Activated naive CD4-positive, alpha-beta T cell treated with anti-CD3 and anti-CD28 coated beads, Interleukin-2, amount 10 ng/mL, durations not matched to agents 7 days and 5 days (primary cell): ENCODE results near the gene SLC13A2.

Experiments used
- CTCF ChIA-PET: fragments of 350-600 bp; sonication (Branson Sonifier 250); formaldehyde crosslinking; loops from one replicate; lab custom pipeline; 2021; ENCODE audit warnings: antibody characterized with exemption; lab: Charles Lee
- DNase-seq: peaks from one replicate; pipeline ENCODE4 v3.0.0-alpha.2; 2020
- H3K27ac Mint-ChIP-seq: one replicate; pipeline ENCODE4 v1.8.0; 2021; ENCODE audit warnings: mild to moderate bottlenecking, moderate library complexity, mixed read lengths
- H3K27me3 Mint-ChIP-seq: one replicate; pipeline ENCODE4 v1.8.0; 2021; ENCODE audit warnings: mild to moderate bottlenecking, mixed read lengths
- H3K36me3 Mint-ChIP-seq: one replicate; pipeline ENCODE4 v1.8.0; 2021; ENCODE audit warnings: mixed read lengths
- H3K4me1 Mint-ChIP-seq: one replicate; pipeline ENCODE4 v1.8.0; 2021; ENCODE audit warnings: mixed read lengths
- H3K4me3 Mint-ChIP-seq: one replicate; pipeline ENCODE4 v1.8.0; 2021; ENCODE audit warnings: mild to moderate bottlenecking, moderate library complexity, mixed read lengths
- H3K9me3 Mint-ChIP-seq: one replicate; pipeline ENCODE4 v1.8.0; 2021; ENCODE audit warnings: mixed read lengths

The SLC13A2 gene

GRCh38 chr17:28536532-28537218 is 63.2 kb downstream of the SLC13A2 start:
- H3K4me1 Mint-ChIP-seq, result no peaks in the 10 kb centered on the region
- no peak overlapping the region for H3K27ac Mint-ChIP-seq
- CTCF ChIA-PET, result interaction anchor here (1.2 to 3.1 kb wide), 2 partner anchors 11 to 42 kb away, joined by 3 to 12 read pairs; no protein-coding TSS in a partner anchor
- H3K4me3 Mint-ChIP-seq, result no peak overlapping the region
- no peak for DNase-seq
- no peaks in the 10 kb centered on the region for H3K9me3 Mint-ChIP-seq
- H3K27me3 Mint-ChIP-seq, result peaks cover 6% of the 10 kb centered on the region
- H3K36me3 Mint-ChIP-seq, result no peaks in the 10 kb centered on the region

- no peaks in the 10 kb centered on the region for H3K36me3 Mint-ChIP-seq
- no peaks in the 10 kb centered on the region for H3K9me3 Mint-ChIP-seq
- no peaks in the 10 kb centered on the region for H3K4me1 Mint-ChIP-seq
- H3K27me3 Mint-ChIP-seq, result peaks cover 3% of the 10 kb centered on the region
- no peak overlapping the region for H3K4me3 Mint-ChIP-seq
- CTCF ChIA-PET, result interaction anchor here (1.1 to 3.1 kb wide), 3 partner anchors 10 to 271 kb away, joined by 3 to 12 read pairs (median 3); no protein-coding TSS in a partner anchor
- H3K27ac Mint-ChIP-seq, result no peak overlapping the region
- no peak for DNase-seq
Observed at GRCh38 chr17:28537219-28537610, 63.8 kb downstream of the SLC13A2 start.

- peaks cover 3% of the 10 kb centered on the region for H3K27me3 Mint-ChIP-seq
- DNase-seq, result no peak
- H3K9me3 Mint-ChIP-seq, result no peaks in the 10 kb centered on the region
- CTCF ChIA-PET, result interaction anchor here (0.8 to 1.1 kb wide), 2 partner anchors 122 to 270 kb away, joined by 3 to 5 read pairs; no protein-coding TSS in a partner anchor
- no peaks in the 10 kb centered on the region for H3K36me3 Mint-ChIP-seq
- no peak overlapping the region for H3K27ac Mint-ChIP-seq
- no peak overlapping the region for H3K4me3 Mint-ChIP-seq
- no peaks in the 10 kb centered on the region for H3K4me1 Mint-ChIP-seq
Observed at GRCh38 chr17:28538296-28538895, 65.0 kb downstream of the SLC13A2 start.

DNA sequence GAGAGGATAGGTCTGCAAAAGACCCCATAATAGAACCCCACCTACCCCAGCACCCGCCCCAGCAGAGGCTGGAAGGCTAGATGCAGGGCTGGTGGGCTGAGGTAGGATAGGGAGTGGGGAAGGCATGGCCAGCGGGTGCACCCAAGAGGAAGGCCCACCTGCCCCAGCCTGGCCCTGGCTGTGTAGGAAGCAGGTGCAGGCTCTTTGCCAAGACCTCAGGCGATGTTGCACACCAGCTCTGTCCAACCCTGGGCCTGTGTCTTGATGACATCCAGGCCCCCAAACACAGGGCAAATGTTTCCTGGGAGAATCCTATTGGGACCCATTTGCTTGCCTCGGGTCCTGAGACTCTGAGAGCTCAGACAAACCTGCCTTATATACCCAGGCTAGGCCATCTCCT is 66.8 kb downstream of the SLC13A2 start:
- CTCF ChIA-PET, result interaction anchor here (0.6 to 2.0 kb wide), 12 partner anchors 9 to 411 kb away, joined by 3 to 5 read pairs (median 3); no protein-coding TSS in a partner anchor
- Mint-ChIP-seq H3K4me1 (no peaks in the 10 kb centered on the region), H3K27me3 (peaks cover 3% of the 10 kb centered on the region), H3K4me3 (no peak overlapping the region), H3K9me3 (no peaks in the 10 kb centered on the region), H3K36me3 (no peaks in the 10 kb centered on the region), H3K27ac (no peak overlapping the region)
- no peak for DNase-seq

- Mint-ChIP-seq H3K4me3 (no peak overlapping the region), H3K27me3 (no peaks in the 10 kb centered on the region), H3K27ac (no peak overlapping the region), H3K36me3 (peaks cover 2% of the 10 kb centered on the region), H3K9me3 (no peaks in the 10 kb centered on the region), H3K4me1 (no peaks in the 10 kb centered on the region)
- CTCF ChIA-PET, result interaction anchor here (0.9 to 2.0 kb wide), 6 partner anchors 8 to 58 kb away, joined by 3 to 5 read pairs (median 4); no protein-coding TSS in a partner anchor
- DNase-seq, result no peak
Observed at GRCh38 chr17:28541439-28541838, 68.0 kb downstream of the SLC13A2 start.

DNA sequence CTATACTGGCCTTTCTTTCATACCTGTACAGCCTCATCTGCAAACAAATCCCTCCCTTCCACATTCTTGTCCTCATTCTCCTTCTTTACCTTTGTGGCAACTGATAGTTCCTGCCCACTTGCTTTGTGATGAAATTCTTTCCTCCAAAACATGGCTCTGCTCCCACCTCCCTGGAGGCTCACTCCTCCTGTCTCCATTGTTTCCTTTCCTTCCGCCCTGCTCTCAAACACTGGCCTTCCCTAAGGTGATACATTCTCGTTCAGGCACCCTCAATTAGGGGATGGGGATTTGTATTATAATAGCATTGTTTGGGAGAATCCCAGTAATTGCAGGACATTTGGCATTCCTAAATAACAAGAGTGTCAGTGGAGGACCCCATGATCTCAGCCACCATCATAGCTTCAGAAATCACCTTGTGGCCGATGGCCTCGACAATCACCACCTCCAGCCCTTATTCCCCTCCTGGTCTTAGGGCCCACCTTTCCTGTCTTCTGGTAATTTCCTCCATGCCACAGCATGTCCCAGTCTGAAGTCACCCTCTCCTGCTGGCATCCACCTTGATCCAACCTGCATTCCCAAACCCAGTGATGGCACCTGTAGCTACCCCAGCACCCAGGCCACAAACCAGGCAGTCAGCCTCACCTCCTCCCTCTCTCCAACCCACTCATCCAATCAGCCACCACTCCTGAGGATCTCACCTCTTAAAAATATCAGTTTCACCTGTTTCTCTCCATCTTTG is 71.1 kb downstream of the SLC13A2 start:
- Mint-ChIP-seq H3K9me3 (no peaks in the 10 kb centered on the region), H3K27me3 (no peaks in the 10 kb centered on the region), H3K27ac (no peak overlapping the region), H3K4me3 (no peak overlapping the region), H3K4me1 (peaks cover 22% of the 10 kb centered on the region), H3K36me3 (peaks cover 5% of the 10 kb centered on the region)
- no peak for DNase-seq
- CTCF ChIA-PET, result interaction anchor here (1.0 kb wide), 1 partner anchor 9 kb away, joined by 4 read pairs; no protein-coding TSS in a partner anchor

GRCh38 chr17:28545141-28545503 is 71.7 kb downstream of the SLC13A2 start:
- CTCF ChIA-PET, result interaction anchor here (1.0 kb wide), 1 partner anchor 10 kb away, joined by 4 read pairs; no protein-coding TSS in a partner anchor
- Mint-ChIP-seq H3K27me3 (no peaks in the 10 kb centered on the region), H3K4me3 (no peak overlapping the region), H3K4me1 (peaks cover 27% of the 10 kb centered on the region), H3K27ac (no peak overlapping the region), H3K9me3 (no peaks in the 10 kb centered on the region), H3K36me3 (peaks cover 5% of the 10 kb centered on the region)
- DNase-seq, result no peak

GRCh38 chr17:28545787-28546415 is 72.5 kb downstream of the SLC13A2 start:
- Mint-ChIP-seq H3K27me3 (no peaks in the 10 kb centered on the region), H3K36me3 (peaks cover 5% of the 10 kb centered on the region), H3K27ac (no peak overlapping the region), H3K4me1 (peaks cover 35% of the 10 kb centered on the region), H3K4me3 (no peak overlapping the region), H3K9me3 (no peaks in the 10 kb centered on the region)
- CTCF ChIA-PET, result interaction anchor here (1.7 to 2.6 kb wide), 2 partner anchors 9 to 52 kb away, joined by 5 to 12 read pairs; no protein-coding TSS in a partner anchor
- DNase-seq, result no peak

DNA sequence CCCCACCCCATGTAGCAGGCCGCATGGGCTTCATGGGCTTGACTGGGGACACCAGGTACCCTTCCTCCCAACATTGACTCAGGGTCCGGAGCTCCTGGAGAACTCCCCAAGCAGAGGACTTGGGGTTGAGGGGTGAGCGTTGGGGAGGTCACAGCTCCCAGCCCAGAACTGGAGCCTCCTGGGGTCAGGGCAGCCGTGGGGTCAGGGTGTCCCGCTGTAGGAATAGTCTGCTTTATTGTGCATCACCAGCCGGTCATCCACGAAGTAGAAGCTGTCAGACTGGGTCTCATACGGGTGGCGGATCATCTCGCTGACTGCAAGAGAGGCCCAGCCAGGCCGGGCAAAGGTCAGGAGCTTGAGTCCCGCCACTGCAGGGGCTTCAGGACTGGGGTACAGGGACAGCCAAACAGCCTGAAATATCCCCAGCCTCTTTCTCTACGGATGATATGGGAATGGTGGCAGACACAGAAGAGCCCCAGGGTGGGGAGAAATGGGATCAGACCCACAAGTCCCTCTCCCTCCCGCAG is 73.7 kb downstream of the SLC13A2 start:
- Mint-ChIP-seq H3K36me3 (peaks cover 8% of the 10 kb centered on the region), H3K27me3 (no peaks in the 10 kb centered on the region), H3K9me3 (no peaks in the 10 kb centered on the region), H3K27ac (peak overlapping the region; percentile 91), H3K4me3 (peak overlapping the region; percentile 65), H3K4me1 (peaks cover 45% of the 10 kb centered on the region)
- DNase-seq, result no peak
- CTCF ChIA-PET, result interaction anchor here (0.8 to 4.9 kb wide), 9 partner anchors 11 to 131 kb away, joined by 3 to 29 read pairs (median 5); partner anchors contain the start of gene PIGS
